DND-41 (cell line): ENCODE data around the gene FAM131C.

ENCODE experiments used
- ATAC-seq: fragments of 200-7000 bp; cut with Tn5 transposase; 3 replicates; pipeline ENCODE4 v1.9.1; 2021; ENCODE audit warnings: low read depth; ENCODE audit not compliant: insufficient read depth
- DNase-seq: peaks from one replicate; pipeline ENCODE4 v3.0.0-alpha.2; 2020
- H2AFZ ChIP-seq: 2 replicates; pipeline ENCODE4 v1.6.0; 2012; ENCODE audit warnings: low read depth, low read length
- H3K27ac ChIP-seq: 2 replicates; pipeline ENCODE4 v1.5.1; 2012; ENCODE audit warnings: low read length, inconsistent platforms
- H3K27me3 ChIP-seq: fragments of 200-600 bp; sonication (generic); 2 replicates; pipeline ENCODE4 v1.6.0; 2012; ENCODE audit warnings: low read length, mild to moderate bottlenecking, inconsistent platforms; ENCODE audit not compliant: insufficient read depth, poor library complexity
- H3K36me3 ChIP-seq: 2 replicates; pipeline ENCODE4 v1.5.1; 2012; ENCODE audit warnings: low read length, inconsistent platforms; ENCODE audit not compliant: insufficient read depth
- H3K4me1 ChIP-seq: 2 replicates; pipeline ENCODE4 v1.5.1; 2012; ENCODE audit warnings: mild to moderate bottlenecking, low read length; ENCODE audit not compliant: insufficient read depth
- H3K4me2 ChIP-seq: 2 replicates; pipeline ENCODE4 v1.6.0; 2012; ENCODE audit warnings: mild to moderate bottlenecking, moderate library complexity, low read length, inconsistent platforms; ENCODE audit not compliant: insufficient read depth
- H3K4me3 ChIP-seq, 2 experiments: fragments of 200-600 bp in 1 of 2; shearing (Covaris generic) in 1 of 2; 2 replicates each; pipeline ENCODE4 v1.5.1; 2012 to 2016; ENCODE audit warnings: inconsistent platforms in 2 of 2, low read length in 2 of 2, mild to moderate bottlenecking in 2 of 2, low read depth in 1 of 2, moderate library complexity in 1 of 2
- H3K79me2 ChIP-seq: 2 replicates; pipeline ENCODE4 v1.6.0; 2012; ENCODE audit warnings: low read length, inconsistent platforms; ENCODE audit not compliant: insufficient read depth
- H3K9ac ChIP-seq: 2 replicates; pipeline ENCODE4 v1.6.0; 2012; ENCODE audit warnings: low read depth, mild to moderate bottlenecking, inconsistent platforms, low read length, moderate library complexity
- H3K9me3 ChIP-seq: 2 replicates; pipeline ENCODE4 v1.5.1; 2012; ENCODE audit warnings: low read length, moderate library complexity, mild to moderate bottlenecking, inconsistent platforms; ENCODE audit not compliant: insufficient read depth, severe bottlenecking
- H4K20me1 ChIP-seq: 2 replicates; pipeline ENCODE4 v1.6.0; 2012; ENCODE audit warnings: low read length; ENCODE audit not compliant: insufficient read depth
- CTCF ChIP-seq: IDR thresholded peaks from 2 replicates; pipeline ENCODE4 v1.5.1; 2012; ENCODE audit warnings: borderline replicate concordance, low read length, moderate library complexity, mild to moderate bottlenecking; ENCODE audit not compliant: poor library complexity, severe bottlenecking; ENCODE audit errors: extremely low read depth
- EZH2 ChIP-seq: IDR thresholded peaks from 3 replicates; pipeline ENCODE4 v1.6.1; 2012; ENCODE audit warnings: borderline replicate concordance, low read depth, mild to moderate bottlenecking, moderate library complexity, low read length, inconsistent platforms; ENCODE audit not compliant: severe bottlenecking

The FAM131C gene

DNA sequence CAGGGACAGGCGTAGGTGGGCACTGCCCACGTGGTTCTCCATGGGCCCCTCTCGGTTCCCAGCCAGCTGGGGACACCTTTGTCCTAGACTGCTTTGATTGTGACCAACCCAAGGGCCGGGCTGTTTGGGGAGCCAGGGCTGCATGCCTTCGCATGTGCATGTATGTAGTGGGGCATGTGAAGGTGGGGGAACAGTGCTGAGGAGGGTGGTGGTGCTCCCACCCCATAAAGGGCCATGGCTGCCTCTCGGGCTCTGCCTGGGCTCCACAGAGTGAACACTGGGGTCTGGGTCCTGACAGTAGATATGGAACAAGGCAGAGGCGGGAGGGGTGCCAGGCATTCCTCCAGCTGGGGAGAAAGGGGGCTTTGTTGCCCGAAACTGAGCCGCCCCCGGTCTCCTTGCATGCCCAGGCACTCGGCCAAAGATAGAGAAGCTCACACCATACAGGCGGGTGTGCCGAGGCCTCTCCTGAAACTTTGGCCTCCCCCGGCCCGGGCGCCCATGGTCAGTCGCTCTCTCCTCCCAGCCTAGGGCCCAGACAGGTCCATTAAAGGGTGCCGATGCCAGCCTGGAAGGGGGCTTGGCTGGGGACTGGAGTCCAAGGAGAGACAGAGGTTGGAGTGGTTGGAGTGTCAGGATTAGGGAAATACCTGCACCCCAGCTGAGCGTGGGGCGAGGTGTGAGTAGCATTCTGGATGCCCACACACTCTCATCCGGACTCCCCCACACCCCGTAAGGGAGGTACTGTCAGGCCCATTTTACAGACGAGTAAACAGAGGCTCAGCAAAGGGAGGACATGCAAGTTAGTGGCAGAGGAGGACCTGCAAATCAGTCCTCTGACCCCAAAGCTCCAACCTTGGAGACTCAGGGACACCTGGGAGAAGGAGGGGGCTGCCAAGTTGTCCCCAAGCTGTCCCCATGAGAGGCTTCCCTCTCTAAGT, 41.3 kb upstream of the FAM131C start:
- H3K9ac ChIP-seq: no peak overlapping the region
- H3K36me3 ChIP-seq: no peaks in the 10 kb centered on the region
- no peaks in the 10 kb centered on the region for H4K20me1 ChIP-seq
- H2AFZ ChIP-seq: no peak overlapping the region
- TF ChIP-seq EZH2 (no peak), CTCF (no peak)
- ATAC-seq: no peak
- H3K4me2 ChIP-seq: no peak overlapping the region
- peaks cover 2% of the 10 kb centered on the region for H3K27me3 ChIP-seq
- no peaks in the 10 kb centered on the region for H3K9me3 ChIP-seq
- no peak for DNase-seq
- no peak overlapping the region for H3K4me3 ChIP-seq
- H3K27ac ChIP-seq: no peak overlapping the region
- H3K4me1 ChIP-seq: no peaks in the 10 kb centered on the region
- H3K79me2 ChIP-seq: no peaks in the 10 kb centered on the region

DNA sequence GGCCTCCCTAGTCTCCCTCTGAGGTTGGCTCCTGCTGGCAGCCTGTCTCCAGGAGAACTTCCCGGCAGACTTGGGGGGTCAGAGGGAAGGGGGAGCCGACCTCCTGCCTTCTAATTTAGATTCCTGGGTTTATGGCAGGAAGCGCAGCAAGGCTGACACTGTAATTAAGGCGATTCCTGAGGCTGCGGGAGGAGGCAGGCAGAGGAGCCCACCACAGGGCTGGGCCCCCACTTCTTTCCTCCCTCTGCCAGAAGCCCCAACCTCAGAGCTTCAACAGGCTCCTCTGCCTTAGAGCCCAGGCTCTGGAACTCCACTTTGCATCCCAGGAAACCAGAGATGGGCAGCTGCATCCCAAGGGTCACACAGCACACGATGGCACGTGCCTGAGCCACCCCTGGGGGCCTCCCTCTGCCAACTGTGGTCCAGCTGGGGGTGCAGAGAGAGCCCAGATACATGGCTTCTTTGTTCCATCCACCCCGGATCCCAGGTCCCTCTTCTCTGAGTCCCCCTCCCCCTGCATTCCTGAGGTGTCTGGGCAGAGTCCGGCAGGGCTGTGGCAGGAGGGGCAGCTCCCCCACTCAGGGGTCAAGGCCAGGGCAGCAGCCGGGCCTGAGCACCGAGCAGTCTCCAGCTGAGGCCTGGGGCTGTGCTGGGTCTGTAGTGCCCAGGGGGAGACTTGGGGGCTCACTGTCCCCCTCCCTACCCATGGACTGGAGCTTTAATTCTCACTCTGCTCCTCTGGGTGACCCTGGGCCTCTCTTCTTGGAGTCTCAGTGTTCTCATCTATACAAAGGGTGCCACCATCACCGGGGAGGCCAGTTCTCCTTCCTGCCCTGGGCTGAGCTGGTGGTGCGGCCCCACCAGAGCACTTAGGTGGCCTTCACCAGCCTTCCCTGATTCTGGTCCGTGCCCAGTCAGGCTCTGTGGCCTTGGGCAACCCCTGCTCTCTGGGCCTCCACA, 39.4 kb upstream of the FAM131C start:
- H3K79me2 ChIP-seq: no peaks in the 10 kb centered on the region
- no peak overlapping the region for H3K4me3 ChIP-seq
- TF ChIP-seq EZH2 (no peak), CTCF (no peak)
- no peak overlapping the region for H3K4me2 ChIP-seq
- H3K4me1 ChIP-seq: no peaks in the 10 kb centered on the region
- DNase-seq (no peak), ATAC-seq (no peak)
- H4K20me1 ChIP-seq: no peaks in the 10 kb centered on the region
- H3K27ac ChIP-seq: no peak overlapping the region
- no peak overlapping the region for H2AFZ ChIP-seq
- peaks cover 2% of the 10 kb centered on the region for H3K27me3 ChIP-seq
- no peaks in the 10 kb centered on the region for H3K9me3 ChIP-seq
- no peaks in the 10 kb centered on the region for H3K36me3 ChIP-seq
- no peak overlapping the region for H3K9ac ChIP-seq

GRCh38 chr1:16111771-16112595, 38.5 kb upstream of the FAM131C start:
- DNase-seq: no peak
- H2AFZ ChIP-seq: no peak overlapping the region
- no peak for TF ChIP-seq EZH2
- TF ChIP-seq CTCF: no peak

More at GRCh38 chr1:16111771-16112595, 38.5 kb upstream of the FAM131C start:
- ATAC-seq: no peak
- Histone ChIP-seq H3K36me3 (no peaks in the 10 kb centered on the region), H3K79me2 (no peaks in the 10 kb centered on the region), H3K9ac (no peak overlapping the region), H3K27ac (no peak overlapping the region), H3K4me3 (no peak overlapping the region), H3K4me1 (no peaks in the 10 kb centered on the region), H4K20me1 (no peaks in the 10 kb centered on the region), H3K9me3 (no peaks in the 10 kb centered on the region), H3K4me2 (no peak overlapping the region), H3K27me3 (peaks cover 2% of the 10 kb centered on the region)
